SK-N-SH (cell line): ENCODE measurements around the gene CNIH2. TPM values are rescaled to one million over a fixed set of nuclear protein-coding genes. Genes with fewer than 3 reads are reported as not detected.

Experiments
- CTCF ChIA-PET: fragments of 300-600, 350-600 bp; formaldehyde crosslinking; extraction: SDS; loops from one replicate; lab custom pipeline; 2021; lab: Yijun Ruan, JAX
- POLR2A ChIA-PET: fragments of 350-600 bp; sonication (Branson Sonifier 250); formaldehyde crosslinking; extraction: SDS; loops from one replicate; lab custom pipeline; 2020; ENCODE audit warnings: antibody characterized with exemption, inconsistent platforms; lab: Yijun Ruan, JAX
- DNase-seq: peaks from one replicate; pipeline ENCODE4 v3.0.0; 2012
- H2AFZ ChIP-seq: fragments of 200-600 bp; sonication (generic); 2 replicates; pipeline ENCODE4 v1.8.1; 2016; ENCODE audit warnings: antibody characterized with exemption, mild to moderate bottlenecking, low read depth
- H3F3A ChIP-seq: fragments of 200-600 bp; sonication (generic); replicated peaks from 2 replicates; pipeline ENCODE3; 2016; ENCODE audit warnings: antibody characterized with exemption, mild to moderate bottlenecking; ENCODE audit not compliant: insufficient read depth
- H3K27ac ChIP-seq, 2 experiments: fragments of 200-500 bp in 1 of 2; fragments of 200-600 bp in 1 of 2; sonication (Bioruptor generic) in 1 of 2; sonication (generic), shearing (Covaris generic) in 1 of 2; 2 replicates each; pipeline versions ENCODE4 v1.5.1 to v1.6.1; 2014 to 2016; ENCODE audit warnings: low read depth in 2 of 2, inconsistent platforms in 1 of 2, low read length in 1 of 2, mild to moderate bottlenecking in 1 of 2, mixed read lengths in 1 of 2
- H3K27me3 ChIP-seq: fragments of 200-600 bp; sonication (generic), shearing (Covaris generic); 2 replicates; pipeline ENCODE4 v1.6.1; 2016; ENCODE audit warnings: mixed run types; ENCODE audit not compliant: insufficient read depth
- H3K36me3 ChIP-seq, 2 experiments: fragments of 200-500 bp in 1 of 2; fragments of 200-600 bp in 1 of 2; sonication (Bioruptor generic) in 1 of 2; sonication (generic) in 1 of 2; replicated peaks in 1 of 2; 2 replicates each; pipeline versions ENCODE3 to v1.5.1; 2014 to 2016; ENCODE audit warnings: low read length in 1 of 2, mild to moderate bottlenecking in 1 of 2; ENCODE audit not compliant: insufficient read depth in 2 of 2, control insufficient read depth in 1 of 2
- H3K4me1 ChIP-seq, 2 experiments: fragments of 200-500 bp in 1 of 2; fragments of 200-600 bp in 1 of 2; sonication (Bioruptor generic) in 1 of 2; sonication (generic), shearing (Covaris generic) in 1 of 2; 2 replicates each; pipeline versions ENCODE4 v1.5.1 to v1.6.1; 2014 to 2016; ENCODE audit warnings: low read depth in 1 of 2, low read length in 1 of 2, mixed run types in 1 of 2; ENCODE audit not compliant: insufficient read depth in 2 of 2, control insufficient read depth in 1 of 2
- H3K4me2 ChIP-seq: fragments of 200-600 bp; sonication (generic), shearing (Covaris generic); 2 replicates; pipeline ENCODE4 v1.6.1; 2017; ENCODE audit warnings: mixed run types
- H3K4me3 ChIP-seq, 2 experiments: fragments of 200-500 bp in 1 of 2; fragments of 200-600 bp in 1 of 2; sonication (Bioruptor generic) in 1 of 2; sonication (generic), shearing (Covaris generic) in 1 of 2; 2 replicates each; pipeline versions ENCODE4 v1.5.1 to v1.8.1; 2014 to 2016; ENCODE audit warnings: low read depth in 2 of 2, inconsistent platforms in 1 of 2, low read length in 1 of 2, mild to moderate bottlenecking in 1 of 2, mixed read lengths in 1 of 2, moderate library complexity in 1 of 2
- H3K79me2 ChIP-seq: fragments of 200-600 bp; sonication (generic); 2 replicates; pipeline ENCODE4 v1.8.1; 2017; ENCODE audit warnings: mild to moderate bottlenecking; ENCODE audit not compliant: insufficient read depth
- H3K9ac ChIP-seq: fragments of 200-600 bp; sonication (generic); 2 replicates; pipeline ENCODE4 v1.6.1; 2017; ENCODE audit warnings: mixed run types
- H3K9me2 ChIP-seq: fragments of 200-600 bp; sonication (generic); 2 replicates; pipeline ENCODE4 v1.6.1; 2017; ENCODE audit warnings: mixed run types
- H3K9me3 ChIP-seq: fragments of 200-600 bp; sonication (generic); 2 replicates; pipeline ENCODE4 v1.6.1; 2017; ENCODE audit warnings: mixed run types, mild to moderate bottlenecking, moderate library complexity
- H4K20me1 ChIP-seq: fragments of 200-600 bp; sonication (generic); 2 replicates; pipeline ENCODE4 v1.6.1; 2017; ENCODE audit warnings: mild to moderate bottlenecking, mixed run types; ENCODE audit not compliant: insufficient read depth
- CTCF ChIP-seq: fragments of 200-600 bp; sonication (generic); IDR thresholded peaks from 2 replicates; pipeline ENCODE4 v1.6.1; 2017; ENCODE audit warnings: antibody characterized with exemption, mild to moderate bottlenecking, moderate library complexity
- ELF1 ChIP-seq: IDR thresholded peaks from 2 replicates; pipeline ENCODE4 v1.4.0; 2012
- FOXM1 ChIP-seq: IDR thresholded peaks from 2 replicates; pipeline ENCODE4 v1.4.0; 2012; ENCODE audit warnings: low read depth, mild to moderate bottlenecking
- MEF2A ChIP-seq: IDR thresholded peaks from 2 replicates; pipeline ENCODE4 v1.4.0; 2012; ENCODE audit warnings: low read depth, borderline replicate concordance
- MXI1 ChIP-seq: IDR thresholded peaks from 2 replicates; pipeline ENCODE4 v1.6.1; 2012; ENCODE audit warnings: mild to moderate bottlenecking, low read depth, low read length, improper control_type of control experiment
- PBX3 ChIP-seq: IDR thresholded peaks from 2 replicates; pipeline ENCODE4; 2012
- RAD21 ChIP-seq: IDR thresholded peaks from 2 replicates; pipeline ENCODE4 v1.6.1; 2012; ENCODE audit warnings: mild to moderate bottlenecking, low read length
- TEAD4 ChIP-seq: IDR thresholded peaks from 2 replicates; pipeline ENCODE4 v1.4.0; 2012; ENCODE audit warnings: mild to moderate bottlenecking, borderline replicate concordance; ENCODE audit not compliant: insufficient read depth
- YY1 ChIP-seq: IDR thresholded peaks from 2 replicates; pipeline ENCODE4 v1.4.0; 2012; ENCODE audit warnings: low read depth, mild to moderate bottlenecking
- WGBS: methylation state at CpG from one replicate; pipeline ENCODE4 v1.1.6; 2017; ENCODE audit warnings: low lambda C conversion rate; 5-methylcytosine and 5-hydroxymethylcytosine counted together
- polyA plus RNA-seq, 3 experiments: library from polyadenylated mRNA; depleted of rRNA; stranded (reverse); fragments of >200 nt; gene quantifications; 2 replicates each; pipeline ENCODE4 v1.2.3, GENCODE V29; 2012
- TF ChIP-seq, protein P1 (sequence below): IDR thresholded peaks from 2 replicates; pipeline ENCODE4 v1.4.0; 2012; ENCODE audit warnings: low read depth

The CNIH2 gene
- polyA plus RNA-seq, 1 of the 3 experiments (the other 2 are of a cell fraction): 11.8 TPM

- TF ChIP-seq MXI1 (no peak), TEAD4 (no peak), PBX3 (no peak)
These were observed 14.8 kb downstream of the CNIH2 start (continued) for GRCh38 chr11:66292543-66293332.

- no peak overlapping the region for H3K4me3 ChIP-seq
- H3K4me1 ChIP-seq: peaks cover 7 to 19% of the 10 kb centered on the region in 2 experiments; a peak in 2 of 4 replicates
- POLR2A ChIA-PET: no interaction called here
- H3K9ac ChIP-seq: no peak overlapping the region
- no peaks in the 10 kb centered on the region for H3K36me3 ChIP-seq
- H3F3A ChIP-seq: peaks cover 9% of the 10 kb centered on the region
- no peak overlapping the region for H3K27ac ChIP-seq
- H3K79me2 ChIP-seq: peaks cover 4% of the 10 kb centered on the region; the same call in 1 of the 2 replicates
- no peak for DNase-seq
- WGBS: 88% methylated on average over 3 of the region's 4 CpGs
- no peaks in the 10 kb centered on the region for H3K9me2 ChIP-seq
- CTCF ChIA-PET: interaction anchor here (2.3 kb wide), 1 partner anchor 18 kb away, joined by 11 read pairs; no protein-coding TSS in a partner anchor
- H3K4me2 ChIP-seq: no peak overlapping the region
- TF ChIP-seq ELF1 (no peak), CTCF (no peak), YY1 (no peak), FOXM1 (no peak), MXI1 (no peak), RAD21 (no peak), MEF2A (no peak)
- TF ChIP-seq, protein P1, sequence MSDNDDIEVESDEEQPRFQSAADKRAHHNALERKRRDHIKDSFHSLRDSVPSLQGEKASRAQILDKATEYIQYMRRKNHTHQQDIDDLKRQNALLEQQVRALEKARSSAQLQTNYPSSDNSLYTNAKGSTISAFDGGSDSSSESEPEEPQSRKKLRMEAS: no peak
- H2AFZ ChIP-seq: no peak overlapping the region
- no peaks in the 10 kb centered on the region for H4K20me1 ChIP-seq
- no peaks in the 10 kb centered on the region for H3K27me3 ChIP-seq
- H3K9me3 ChIP-seq: no peaks in the 10 kb centered on the region
These were observed 15.4 kb downstream of the CNIH2 start for GRCh38 chr11:66293352-66293751.
